ENCODE data around the gene KLF9. TPM values are rescaled to one million over a fixed set of nuclear protein-coding genes. Genes with fewer than 3 reads are reported as not detected.

Gene KLF9
- total RNA-seq, 1 experiment from 2014 or later = 0.26 TPM

- Histone ChIP-seq H3K79me2 (ENCODE audit: insufficient read depth, low read length) (no peaks in the 10 kb centered on the region), H2BK15ac (ENCODE audit: low read depth, low read length) (no peak overlapping the region), H2AK5ac (ENCODE audit: insufficient read length, low read length) (no peak overlapping the region), H4K20me1 (ENCODE audit: control insufficient read depth, insufficient read depth, insufficient read length) (no peaks in the 10 kb centered on the region), H3K23me2 (ENCODE audit: insufficient read length, low read depth, low read length, poor library complexity, severe bottlenecking) (no peaks in the 10 kb centered on the region), H3K4me1 (ENCODE audit: insufficient read depth, low read length) (no peaks in the 10 kb centered on the region), H3K4ac (ENCODE audit: low read depth, low read length) (no peak overlapping the region), H3K27me3 (ENCODE audit: insufficient read depth, low read length) (no peaks in the 10 kb centered on the region), H4K5ac (ENCODE audit: insufficient read length, low read depth, low read length) (no peak overlapping the region), H2AFZ (ENCODE audit: low read length) (no peak overlapping the region), H3T11ph (ENCODE audit: low read length) (no peak overlapping the region), H3K23ac (ENCODE audit: insufficient read length, low read depth, low read length) (no peak overlapping the region), H2BK5ac (ENCODE audit: insufficient read length, low read length) (no peak overlapping the region), H2BK12ac (ENCODE audit: insufficient read length, low read depth, low read length) (no peak overlapping the region), H4K91ac (ENCODE audit: insufficient read length, low read depth, low read length) (no peak overlapping the region), H3K27ac (ENCODE audit: insufficient read length, low read depth, low read length) (no peak overlapping the region), H3K9ac (ENCODE audit: extremely low read depth, insufficient read length, low read length) (no peak overlapping the region), H3K4me2 (ENCODE audit: insufficient read depth, insufficient read length, low read length) (no peak overlapping the region), H3K79me1 (ENCODE audit: insufficient read depth, low read depth, low read length, poor library complexity, severe bottlenecking) (no peaks in the 10 kb centered on the region), H3K18ac (ENCODE audit: insufficient read length, low read depth, low read length) (no peak overlapping the region), H2BK120ac (ENCODE audit: low read depth, low read length, poor library complexity, severe bottlenecking) (no peak overlapping the region), H3K9me3 (ENCODE audit: control insufficient read depth, low read depth, low read length) (no peaks in the 10 kb centered on the region), H3K14ac (ENCODE audit: insufficient read depth, low read length) (no peak overlapping the region), H2BK20ac (ENCODE audit: low read depth, low read length, poor library complexity, severe bottlenecking) (no peak overlapping the region), H3K56ac (ENCODE audit: insufficient read length, low read depth, low read length) (no peak overlapping the region), H4K8ac (replicated peaks; ENCODE audit: insufficient read length, low read depth, low read length) (no peak overlapping the region)
- TF ChIP-seq CTCF (conservative IDR thresholded peaks at IDR 0.05) = no peak
- H3K4me3 Mint-ChIP-seq = no peak overlapping the region
- H3K36me3 Mint-ChIP-seq (ENCODE audit: insufficient read depth in 1 of 3, low read depth in 3 of 3) = no peaks in the 10 kb centered on the region
- DNase-seq = no peak
- peaks cover 1% of the 10 kb centered on the region for H3K27me3 Mint-ChIP-seq (ENCODE audit: low read depth)
- no peaks in the 10 kb centered on the region for H3K9me3 Mint-ChIP-seq
- no peak overlapping the region for H3K27ac Mint-ChIP-seq
- no CpG with 5 or more reads among the region's 3 CpGs for WGBS (ENCODE audit: extremely low coverage, insufficient read length, low lambda C conversion rate)
- H3K4me1 Mint-ChIP-seq = no peaks in the 10 kb centered on the region; a peak in 2 of 4 replicates
Measured at GRCh38 chr9:70438341-70438928, 24.0 kb upstream of the KLF9 start.

All from H9 (cell line).